Body of pancreas (tissue), 4 donors: ENCODE data around the gene CRYBA1. TPM values are rescaled to one million over a fixed set of nuclear protein-coding genes. Genes with fewer than 3 reads are reported as not detected.

ENCODE experiments used
- ATAC-seq: fragments of 150-250 bp; one replicate; pipeline ENCODE4 v1.9.1; 2016
- DNase-seq, 4 donors: peaks; one replicate each; pipeline ENCODE4 v3.0.0-alpha.2; 2019
- H3K27ac ChIP-seq, 4 donors: fragments of 200-600 bp; sonication (generic); 1 replicate in 3 of 4; 2 replicates in 1 of 4; pipeline versions ENCODE4 v1.5.1 to v1.6.1; 2016 to 2019; ENCODE audit warnings: mild to moderate bottlenecking in 1 of 4, mixed read lengths in 1 of 4, moderate library complexity in 1 of 4
- H3K27me3 ChIP-seq, 2 donors: fragments of 200-600 bp; sonication (generic); one replicate each; pipeline ENCODE4 v1.6.0; 2016; ENCODE audit warnings: mild to moderate bottlenecking in 1 of 2
- H3K36me3 ChIP-seq, 2 donors: fragments of 200-600 bp; sonication (generic); replicated peaks in 1 of 2; 2 replicates each; pipeline ENCODE4 v1.5.1; 2016; ENCODE audit warnings: low read depth in 2 of 2; ENCODE audit not compliant: insufficient read depth in 1 of 2
- H3K4me1 ChIP-seq: fragments of 200-600 bp; sonication (generic); one replicate; pipeline ENCODE4 v1.6.0; 2016
- H3K4me3 ChIP-seq, 2 donors: fragments of 200-600 bp; sonication (generic); 1 replicate in 1 of 2; 2 replicates in 1 of 2; pipeline ENCODE4 v1.5.1; 2016 to 2019
- H3K9me3 ChIP-seq, 3 donors: fragments of 200-600 bp; sonication (generic); 1 replicate in 2 of 3; 2 replicates in 1 of 3; pipeline ENCODE4 v1.5.1; 2016
- CTCF ChIP-seq, 7 experiments: fragments of 450-650 bp in 4 of 7; fragments of 200-600 bp in 3 of 7; sonication (generic) in 3 of 7; IDR thresholded peaks; one replicate each; pipeline ENCODE4 v1.5.1; 2016 to 2019; ENCODE audit warnings: antibody characterized with exemption in 7 of 7
- POLR2A ChIP-seq, 3 donors: fragments of 450-650 bp; IDR thresholded peaks; one replicate each; pipeline ENCODE4 v1.6.1; 2016; ENCODE audit warnings: antibody characterized with exemption in 3 of 3, mild to moderate bottlenecking in 2 of 3
- WGBS, 2 donors: methylation state at CpG; one replicate each; pipeline ENCODE4 v1.1.5; 2017; 5-methylcytosine and 5-hydroxymethylcytosine counted together
- intact Hi-C: fragments of 100-400 bp; cut with DNase I; formaldehyde crosslinking; loops from one replicate; pipeline ENCODE4 v1.15.1; 2023
- total RNA-seq, 2 donors: library from RNA; depleted of rRNA; stranded (reverse); fragments of >200 nt; gene quantifications; one replicate each; pipeline ENCODE4 v1.1.0, GENCODE V29; 2016

CRYBA1 gene
- total RNA-seq, 2 donors from 2014 or later, result not detected

GRCh38 chr17:29214215-29215146 lies 32.2 kb upstream of the CRYBA1 start:
- Histone ChIP-seq H3K4me3 (no peak overlapping the region), H3K27me3 (no peaks in the 10 kb centered on the region), H3K4me1 (peaks cover 5% of the 10 kb centered on the region), H3K9me3 (no peaks in the 10 kb centered on the region), H3K27ac (no peak overlapping the region), H3K36me3 (no peaks in the 10 kb centered on the region)
- TF ChIP-seq POLR2A (IDR thresholded peaks at IDR 0.05) (no peak), CTCF (IDR thresholded peaks at IDR 0.05) (no peak)
- peak in 1 of 4 donors; percentile 37 for DNase-seq
- 84 to 93% methylated on average over 8 of the region's 8 CpGs for WGBS, 2 donors
- intact Hi-C loops, result loop anchor here (5.0 kb wide), 1 partner anchor 62 kb away; no protein-coding TSS in a partner anchor
- ATAC-seq, result no peak

- H3K4me1 ChIP-seq, result peaks cover 8% of the 10 kb centered on the region
- TF ChIP-seq POLR2A (IDR thresholded peaks at IDR 0.05) (no peak), CTCF (IDR thresholded peaks at IDR 0.05) (no peak)
- H3K27me3 ChIP-seq, result no peaks in the 10 kb centered on the region
- H3K4me3 ChIP-seq, result no peak overlapping the region
- H3K36me3 ChIP-seq, result no peaks in the 10 kb centered on the region
- no peak overlapping the region for H3K27ac ChIP-seq
- WGBS, 2 donors, result 79 to 84% methylated on average over 3 to 10 of the region's 10 CpGs
- intact Hi-C loops, result loop anchor here (5.0 kb wide), 1 partner anchor 63 kb away; no protein-coding TSS in a partner anchor
- no peak for DNase-seq
- H3K9me3 ChIP-seq, result no peaks in the 10 kb centered on the region
- ATAC-seq, result no peak
Measured at GRCh38 chr17:29215174-29215573, 31.5 kb upstream of the CRYBA1 start.

- no peaks in the 10 kb centered on the region for H3K27me3 ChIP-seq
- peaks cover 8% of the 10 kb centered on the region for H3K4me1 ChIP-seq
- ATAC-seq, result no peak
- H3K4me3 ChIP-seq, result no peak overlapping the region
- WGBS, 2 donors, result 39 to 55% methylated on average over 4 of the region's 4 CpGs
- intact Hi-C loops, result loop anchor here (5.0 kb wide), 1 partner anchor 63 kb away; no protein-coding TSS in a partner anchor
- H3K27ac ChIP-seq, result no peak overlapping the region
- peak in 1 of 4 donors; percentile 27 for DNase-seq
- no peaks in the 10 kb centered on the region for H3K36me3 ChIP-seq
- no peak for TF ChIP-seq CTCF (IDR thresholded peaks at IDR 0.05)
- no peak for TF ChIP-seq POLR2A (IDR thresholded peaks at IDR 0.05)
- no peaks in the 10 kb centered on the region for H3K9me3 ChIP-seq
Measured at GRCh38 chr17:29215717-29216116, 30.9 kb upstream of the CRYBA1 start.

DNA sequence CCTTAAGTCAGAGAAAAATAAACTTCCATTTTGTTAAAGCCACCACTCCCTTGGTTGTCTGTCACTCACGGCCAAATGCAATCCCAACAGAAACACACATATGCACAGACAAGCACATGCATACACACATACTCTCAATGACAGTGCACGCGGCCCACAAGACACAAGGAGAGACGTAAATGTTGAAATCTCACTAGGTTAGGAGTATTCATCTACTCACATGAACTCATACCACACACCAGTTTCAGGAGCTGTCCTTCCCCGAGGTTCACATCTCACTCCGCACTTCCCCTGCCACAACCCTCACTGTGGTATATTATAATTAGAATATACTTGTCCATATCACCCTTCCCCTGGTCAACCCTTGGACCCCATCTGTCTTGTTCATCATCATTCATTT lies 30.5 kb upstream of the CRYBA1 start:
- intact Hi-C loops, result loop anchor here (5.0 kb wide), 1 partner anchor 64 kb away; no protein-coding TSS in a partner anchor

More for the DNA sequence above, 30.5 kb upstream of the CRYBA1 start:
- Histone ChIP-seq H3K36me3 (no peaks in the 10 kb centered on the region), H3K4me3 (no peak overlapping the region), H3K27me3 (no peaks in the 10 kb centered on the region), H3K27ac (no peak overlapping the region), H3K4me1 (peaks cover 8% of the 10 kb centered on the region), H3K9me3 (no peaks in the 10 kb centered on the region)
- DNase-seq, result no peak
- no peak for ATAC-seq
- WGBS, 2 donors, result 63 to 64% methylated on average over 6 of the region's 6 CpGs
- TF ChIP-seq POLR2A (IDR thresholded peaks at IDR 0.05) (no peak), CTCF (IDR thresholded peaks at IDR 0.05) (no peak)
